Posterior vena cava (tissue), 2 donors: ENCODE data around the gene RPS6KA6. TPM values are rescaled to one million over a fixed set of nuclear protein-coding genes. Genes with fewer than 3 reads are reported as not detected.
A peak's percentile ranks its signal among the peaks of the same experiment; 100 is the strongest.

Source experiments
- DNase-seq: peaks from one replicate; pipeline ENCODE4 v3.0.0-alpha.2; 2020; ENCODE audit warnings: low spot score
- intact Hi-C, 2 donors: fragments of 100-400 bp; cut with DNase I; formaldehyde crosslinking; loops; one replicate each; pipeline versions ENCODE4 v1.14.1 to v1.14.2; 2022 to 2023
- long read RNA-seq, 2 donors: library from polyadenylated mRNA; unstranded; transcript quantifications; one replicate each; pipeline ENCODE4 v2.0.0, GENCODE V29; 2020 to 2021
- total RNA-seq, 2 donors: library from RNA; stranded (reverse); fragmentation: NEBNext Ultra II Directional; extraction: Animal tissue kit (Norgen Biotek cat#: 25700); gene quantifications; one replicate each; pipeline ENCODE4 v1.2.1, GENCODE V29; 2021
- donor health status: DM: yes; HTN: yes; CAD: no.
- donor health status: DM: yes; HTN: yes; CAD: no.

Gene RPS6KA6
- total RNA-seq: 1 to 10 TPM; 3.7 to 8.9 TPM
- long read RNA-seq, donor 1, partial matches to known transcripts: 1 of 2 reads
- long read RNA-seq, donor 1, other reads (novel, unspliced or antisense): 1 of 2 reads
- long read RNA-seq, donor 2: 0 reads

GRCh38 chrX:84187533-84188319 lies at the start of gene RPS6KA6:
TSS of gene RPS6KA6 (minus strand) at chrX:84188199. CDS start at chrX:84187899, 300 bp downstream.
- intact Hi-C loops: no loop called here
- peak; percentile 82 for DNase-seq

- peak; percentile 60 for DNase-seq
- intact Hi-C loops: no loop called here
Measured at GRCh38 chrX:84224741-84225140, 36.7 kb upstream of the RPS6KA6 start.

GRCh38 chrX:84223261-84223660 lies 35.3 kb upstream of the RPS6KA6 start:
- intact Hi-C loops: no loop called here
- no peak for DNase-seq

- no peak for DNase-seq
- intact Hi-C loops: no loop called here
Measured at GRCh38 chrX:84221181-84221580, 33.2 kb upstream of the RPS6KA6 start.

GRCh38 chrX:84219551-84219950 lies 31.6 kb upstream of the RPS6KA6 start:
- intact Hi-C loops: no loop called here

GRCh38 chrX:84218726-84219125 lies 30.7 kb upstream of the RPS6KA6 start:
- intact Hi-C loops: no loop called here
- no peak for DNase-seq

More at GRCh38 chrX:84219551-84219950, 31.6 kb upstream of the RPS6KA6 start:
- DNase-seq: no peak

- no peak for DNase-seq
- intact Hi-C loops: no loop called here
Measured at GRCh38 chrX:84216881-84217280, 28.9 kb upstream of the RPS6KA6 start.

- no peak for DNase-seq
- intact Hi-C loops: no loop called here
Measured at GRCh38 chrX:84216406-84216805, 28.4 kb upstream of the RPS6KA6 start.

- intact Hi-C loops: no loop called here
- DNase-seq: no peak
Measured at GRCh38 chrX:84205276-84205675, 17.3 kb upstream of the RPS6KA6 start.

GRCh38 chrX:84199688-84200087 lies 11.7 kb upstream of the RPS6KA6 start:
- intact Hi-C loops: no loop called here
- no peak for DNase-seq

GRCh38 chrX:84197550-84197949 lies 9.6 kb upstream of the RPS6KA6 start:
- no peak for DNase-seq
- intact Hi-C loops: no loop called here

GRCh38 chrX:84192006-84192405 lies 4.0 kb upstream of the RPS6KA6 start:
- DNase-seq: no peak

GRCh38 chrX:84189125-84189524 lies 1.1 kb upstream of the RPS6KA6 start:
- intact Hi-C loops: no loop called here
- DNase-seq: no peak

More at GRCh38 chrX:84192006-84192405, 4.0 kb upstream of the RPS6KA6 start:
- intact Hi-C loops: no loop called here

- no peak for DNase-seq
- intact Hi-C loops: no loop called here
Measured at GRCh38 chrX:84188320-84188834, 378 bp upstream of the RPS6KA6 start.

GRCh38 chrX:84186603-84187532 lies 1.1 kb downstream of the RPS6KA6 start:
- intact Hi-C loops: no loop called here

GRCh38 chrX:84182516-84182915 lies 5.5 kb downstream of the RPS6KA6 start:
- no peak for DNase-seq
- intact Hi-C loops: no loop called here

More at GRCh38 chrX:84186603-84187532, 1.1 kb downstream of the RPS6KA6 start:
- DNase-seq: no peak

- intact Hi-C loops: no loop called here
- DNase-seq: no peak
Measured at GRCh38 chrX:84175958-84176357, 12.0 kb downstream of the RPS6KA6 start.

GRCh38 chrX:84175274-84175673 lies 12.7 kb downstream of the RPS6KA6 start:
- intact Hi-C loops: no loop called here
- DNase-seq: no peak

GRCh38 chrX:84174348-84174747 lies 13.7 kb downstream of the RPS6KA6 start:
- DNase-seq: no peak
- intact Hi-C loops: no loop called here

GRCh38 chrX:84170931-84171330 lies 17.1 kb downstream of the RPS6KA6 start:
- intact Hi-C loops: no loop called here
- DNase-seq: no peak
